OCI-LY7 (cell line): ENCODE data around the gene FBRSL1. TPM values are rescaled to one million over a fixed set of nuclear protein-coding genes. Genes with fewer than 3 reads are reported as not detected.

ENCODE experiments used
- BruUV-seq: library from RNA; stranded (reverse); fragments of 400-500 nt; replicated peaks from 2 replicates; lab custom pipeline; 2021; lab: Mats Ljungman, UMichigan
- CTCF ChIA-PET: fragments of 300-600 bp; sonication (Branson Sonifier 250); formaldehyde crosslinking; loops from one replicate; lab custom pipeline; 2022; ENCODE audit warnings: antibody characterized with exemption; ENCODE audit not compliant: unreplicated experiment; lab: Charles Lee
- POLR2A ChIA-PET: fragments of 300-600 bp; sonication (Branson Sonifier 250); formaldehyde crosslinking; loops from one replicate; lab custom pipeline; 2022; ENCODE audit warnings: antibody characterized with exemption; lab: Charles Lee
- DNase-seq: peaks from one replicate; pipeline ENCODE4 v3.0.0-alpha.2; 2015; ENCODE audit warnings: low spot score
- H2AFZ ChIP-seq: fragments of 200-600 bp; sonication (generic), shearing (Covaris generic); 2 replicates; pipeline ENCODE4 v1.6.1; 2014; ENCODE audit warnings: mild to moderate bottlenecking, antibody characterized with exemption, low read length, moderate library complexity
- H3K27ac ChIP-seq: fragments of 200-600 bp; sonication (generic); 2 replicates; pipeline ENCODE4 v1.5.1; 2014; ENCODE audit warnings: mixed run types, low read depth, mild to moderate bottlenecking, moderate library complexity, low read length, inconsistent platforms; ENCODE audit not compliant: poor library complexity, severe bottlenecking
- H3K36me3 ChIP-seq: fragments of 200-600 bp; sonication (generic); 2 replicates; pipeline ENCODE4 v1.6.1; 2014; ENCODE audit warnings: mild to moderate bottlenecking, antibody characterized with exemption, low read length, moderate library complexity, mixed read lengths; ENCODE audit not compliant: insufficient read depth
- H3K4me1 ChIP-seq: fragments of 200-600 bp; sonication (generic); 2 replicates; pipeline ENCODE4 v1.5.1; 2014; ENCODE audit warnings: mild to moderate bottlenecking, low read length; ENCODE audit not compliant: insufficient read depth, poor library complexity, severe bottlenecking
- H3K4me2 ChIP-seq: fragments of 200-600 bp; sonication (generic); 2 replicates; pipeline ENCODE4 v1.6.1; 2014; ENCODE audit warnings: mild to moderate bottlenecking, low read length
- H3K4me3 ChIP-seq: fragments of 200-600 bp; sonication (generic); 2 replicates; pipeline ENCODE4 v1.5.1; 2014; ENCODE audit warnings: mild to moderate bottlenecking, low read depth, low read length; ENCODE audit not compliant: poor library complexity, severe bottlenecking
- H3K79me2 ChIP-seq: fragments of 200-600 bp; sonication (generic); 2 replicates; pipeline ENCODE4 v1.6.1; 2016; ENCODE audit warnings: low read depth, mild to moderate bottlenecking, low read length, moderate library complexity, mixed read lengths; ENCODE audit not compliant: insufficient read depth
- H3K9me2 ChIP-seq: fragments of 200-600 bp; sonication (generic); 2 replicates; pipeline ENCODE4 v1.6.1; 2016; ENCODE audit warnings: mild to moderate bottlenecking, low read length, mixed read lengths; ENCODE audit not compliant: insufficient read depth
- H3K9me3 ChIP-seq: fragments of 200-600 bp; sonication (generic); 2 replicates; pipeline ENCODE4 v1.6.1; 2014; ENCODE audit warnings: mild to moderate bottlenecking, mixed run types, low read length, mixed read lengths
- H4K20me1 ChIP-seq: fragments of 200-600 bp; sonication (generic); 2 replicates; pipeline ENCODE4 v1.6.1; 2014; ENCODE audit warnings: mild to moderate bottlenecking, antibody characterized with exemption, low read length, moderate library complexity, mixed read lengths; ENCODE audit not compliant: insufficient read depth
- CTCF ChIP-seq: fragments of 200-600 bp; sonication (generic); conservative IDR thresholded peaks from 2 replicates; pipeline ENCODE4 v1.5.1; 2014; ENCODE audit warnings: mild to moderate bottlenecking, antibody characterized with exemption, low read length, moderate library complexity, mixed read lengths
- EZH2phosphoT487 ChIP-seq: fragments of 200-600 bp; sonication (generic); IDR thresholded peaks from 2 replicates; pipeline ENCODE4 v1.6.1; 2018; ENCODE audit warnings: low read depth, borderline replicate concordance, mild to moderate bottlenecking, mixed run types, antibody characterized with exemption, low read length, moderate library complexity, mixed read lengths
- intact Hi-C: fragments of 100-400 bp; cut with micrococcal nuclease; formaldehyde crosslinking; loops from one replicate; pipeline ENCODE4 v1.10.0; 2022; ENCODE audit not compliant: unreplicated experiment
- total RNA-seq, 2 experiments: library from RNA; depleted of rRNA in 1 of 2; stranded (reverse); fragments of >200 nt in 1 of 2; shearing (Covaris generic) in 1 of 2; gene quantifications; 2 replicates each; pipeline ENCODE4 v1.2.3, GENCODE V29; 2014 to 2022

The FBRSL1 gene
- total RNA-seq, 2 experiments from 2014 or later: 24.6 to 87.8 TPM

GRCh38 chr12:132451172-132451835 is 38.6 kb upstream of the FBRSL1 start:
- POLR2A ChIA-PET: no interaction called here
- H3K9me2 ChIP-seq: no peaks in the 10 kb centered on the region
- no peak overlapping the region for H3K4me2 ChIP-seq
- H4K20me1 ChIP-seq: no peaks in the 10 kb centered on the region
- H3K27ac ChIP-seq: no peak overlapping the region
- CTCF ChIA-PET: no interaction called here
- H3K4me3 ChIP-seq: no peak overlapping the region
- H3K4me1 ChIP-seq: peaks cover 3% of the 10 kb centered on the region
- BruUV-seq: no TSS peak
- H3K9me3 ChIP-seq: no peaks in the 10 kb centered on the region
- H2AFZ ChIP-seq: no peak overlapping the region
- no peaks in the 10 kb centered on the region for H3K36me3 ChIP-seq
- H3K79me2 ChIP-seq: no peaks in the 10 kb centered on the region
- intact Hi-C loops: no loop called here
- TF ChIP-seq EZH2phosphoT487 (no peak), CTCF (no peak)
- no peak for DNase-seq

DNA sequence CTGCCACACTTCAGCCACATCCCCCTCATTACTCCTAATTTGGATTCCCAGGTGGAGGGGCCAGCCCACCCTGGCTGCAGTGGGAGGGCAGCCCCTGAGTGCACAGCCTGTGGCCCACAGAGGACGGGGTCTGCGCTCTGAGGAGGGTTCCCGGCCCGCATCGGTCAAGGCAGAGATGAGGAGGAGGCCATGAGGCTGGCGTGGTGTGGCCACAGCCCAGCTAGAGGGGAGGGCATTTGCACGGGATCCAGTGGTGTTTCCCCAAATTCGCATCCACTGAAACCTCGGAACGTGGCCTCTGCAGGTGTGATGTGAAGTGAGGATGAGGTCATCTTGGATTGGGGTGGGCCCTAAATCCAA is 38.1 kb upstream of the FBRSL1 start:
- no peaks in the 10 kb centered on the region for H4K20me1 ChIP-seq
- CTCF ChIA-PET: no interaction called here
- DNase-seq: no peak
- intact Hi-C loops: no loop called here
- POLR2A ChIA-PET: no interaction called here
- H2AFZ ChIP-seq: no peak overlapping the region
- H3K4me3 ChIP-seq: no peak overlapping the region
- no peak overlapping the region for H3K4me2 ChIP-seq
- no peak overlapping the region for H3K27ac ChIP-seq
- H3K9me3 ChIP-seq: no peaks in the 10 kb centered on the region
- TF ChIP-seq CTCF: no peak
- no peak for TF ChIP-seq EZH2phosphoT487
- no peaks in the 10 kb centered on the region for H3K9me2 ChIP-seq
- BruUV-seq: no TSS peak
- no peaks in the 10 kb centered on the region for H3K4me1 ChIP-seq
- no peaks in the 10 kb centered on the region for H3K79me2 ChIP-seq
- no peaks in the 10 kb centered on the region for H3K36me3 ChIP-seq

DNA sequence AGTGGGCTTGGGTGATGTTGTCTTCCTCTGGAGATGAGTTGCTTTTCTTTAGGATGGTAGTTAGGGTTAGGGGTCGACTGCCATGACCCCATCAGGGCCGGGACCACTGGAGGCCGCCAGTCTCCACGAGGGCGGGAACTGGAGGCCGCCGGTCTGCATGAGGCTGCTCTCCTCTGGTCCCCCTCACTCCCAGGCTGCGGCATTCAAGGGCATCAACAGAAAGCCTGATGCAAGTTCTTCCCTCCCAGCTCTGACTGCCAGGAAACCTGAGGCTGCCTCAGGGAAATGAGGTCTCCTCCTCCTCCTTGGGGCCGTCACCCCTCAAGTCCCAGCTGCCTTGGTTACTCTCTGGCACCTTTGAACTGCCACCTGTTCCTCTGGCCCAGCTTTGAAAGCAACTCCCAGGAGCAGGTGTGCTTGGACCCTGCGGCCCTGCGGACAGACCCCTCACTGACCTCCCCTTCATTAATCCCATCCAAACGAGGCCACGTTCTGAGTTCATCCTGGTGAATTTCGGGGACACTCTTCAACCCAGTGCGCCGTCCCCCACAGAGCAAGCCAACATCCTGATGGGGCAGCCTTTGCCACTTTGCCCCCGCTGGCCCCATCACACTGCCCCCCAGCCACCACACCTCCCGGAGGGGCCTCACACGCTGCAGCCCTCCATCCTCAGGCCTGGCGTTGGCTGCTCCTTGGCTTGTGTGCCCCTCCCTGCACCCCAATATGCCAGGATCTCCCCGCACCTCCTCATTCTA is 37.2 kb upstream of the FBRSL1 start:
- TF ChIP-seq EZH2phosphoT487 (no peak), CTCF (no peak)
- H3K4me1 ChIP-seq: no peaks in the 10 kb centered on the region
- no peaks in the 10 kb centered on the region for H4K20me1 ChIP-seq
- no peak overlapping the region for H3K4me3 ChIP-seq
- POLR2A ChIA-PET: no interaction called here
- no peak overlapping the region for H3K4me2 ChIP-seq
- no peaks in the 10 kb centered on the region for H3K36me3 ChIP-seq
- CTCF ChIA-PET: no interaction called here
- DNase-seq: no peak
- no peak overlapping the region for H2AFZ ChIP-seq
- intact Hi-C loops: no loop called here
- no peaks in the 10 kb centered on the region for H3K79me2 ChIP-seq
- H3K9me2 ChIP-seq: no peaks in the 10 kb centered on the region
- no TSS peak for BruUV-seq
- no peaks in the 10 kb centered on the region for H3K9me3 ChIP-seq
- H3K27ac ChIP-seq: no peak overlapping the region
